ENCODE results near the gene DPM3. TPM values are rescaled to one million over a fixed set of nuclear protein-coding genes. Genes with fewer than 3 reads are reported as not detected.

The DPM3 gene
- total RNA-seq, 3 donors from 2014 or later: 53.7 to 69.4 (median 68.2) TPM

DNA sequence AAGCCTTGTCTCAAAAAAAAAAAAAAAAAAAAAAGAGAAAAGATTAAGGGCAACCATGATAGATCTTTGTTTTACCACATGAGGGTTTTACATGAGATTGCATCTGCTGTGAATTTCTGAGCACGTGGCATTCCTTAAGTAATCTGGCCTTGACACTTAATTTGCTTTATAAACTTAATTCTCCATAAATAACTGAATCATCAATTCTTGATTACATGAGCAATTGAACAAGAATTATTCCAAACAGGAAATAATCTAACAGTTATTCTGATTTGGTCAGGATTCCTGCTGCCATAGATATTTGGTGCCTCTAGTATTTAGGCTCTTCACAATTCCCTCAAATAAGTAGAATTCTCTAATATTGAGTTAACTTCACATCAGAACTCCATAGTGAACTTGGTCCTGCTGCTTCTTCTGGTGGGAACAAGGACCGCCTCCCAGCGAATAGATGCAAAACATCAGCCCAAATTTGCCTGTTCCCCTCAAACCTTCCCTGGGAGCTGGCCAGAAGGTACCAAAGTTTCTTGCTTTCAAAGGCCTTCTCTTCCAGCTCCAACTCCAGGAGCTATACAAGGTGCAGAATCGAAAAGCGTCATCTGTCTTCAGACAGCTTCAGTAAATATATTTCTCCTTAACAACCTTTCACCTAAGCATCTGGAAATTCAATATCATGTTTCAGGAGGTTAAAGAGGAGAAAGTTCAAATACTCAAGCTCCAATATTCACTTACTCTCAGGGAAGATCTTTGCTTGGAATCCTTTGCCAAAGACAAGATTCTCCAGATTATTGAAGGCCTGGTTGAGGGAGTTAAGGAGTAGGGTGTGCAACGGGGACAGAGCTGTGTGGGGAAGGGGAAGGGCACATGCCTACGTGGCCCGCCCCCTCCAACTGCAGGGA is 31.8 kb upstream of the DPM3 start:
- Histone ChIP-seq H3K36me3 (no peaks in the 10 kb centered on the region), H3K9me3 (no peaks in the 10 kb centered on the region), H3K4me3 (peak overlapping the region; percentile 76 to 90 (median 82)), H3K27me3 (no peaks in the 10 kb centered on the region), H3K27ac (peak overlapping the region; percentile 96 to 98), H3K4me1 (peaks cover 3 to 10% of the 10 kb centered on the region in 2 donors)
- intact Hi-C loops (cut with DNase I; ENCODE audit: low total_unique reads): no loop called here
- TF ChIP-seq POLR2A (IDR thresholded peaks at IDR 0.05) (no peak), CTCF (IDR thresholded peaks at IDR 0.05) (no peak), POLR2AphosphoS5 (IDR thresholded peaks at IDR 0.05) (no peak)
- DNase-seq (ENCODE audit: low spot score in 2 of 2): peak in 1 of 2 donors; percentile 15

DNA sequence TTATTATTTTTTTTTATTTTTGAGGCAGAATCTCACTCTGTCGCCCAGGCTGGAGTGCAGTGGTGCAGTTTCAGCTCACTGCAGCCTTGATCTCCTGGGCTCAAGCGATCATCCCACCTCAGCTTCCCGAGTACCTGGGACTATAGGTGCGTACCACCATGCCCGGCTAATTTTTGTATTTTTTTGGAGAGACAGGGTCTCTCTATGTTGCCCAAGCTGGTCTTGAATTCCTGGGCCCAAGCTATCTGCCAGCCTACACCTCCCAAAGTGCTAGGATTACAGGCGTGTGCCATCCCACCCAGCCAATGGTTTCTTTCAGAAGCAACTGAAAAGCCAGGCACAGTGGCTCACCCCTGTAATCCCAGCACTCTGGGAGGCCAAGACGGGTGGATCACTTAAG is 30.5 kb upstream of the DPM3 start:
- no peak overlapping the region for H3K27ac ChIP-seq
- intact Hi-C loops (cut with DNase I; ENCODE audit: low total_unique reads): no loop called here
- no peak for TF ChIP-seq POLR2AphosphoS5 (IDR thresholded peaks at IDR 0.05)
- no peak for TF ChIP-seq CTCF (IDR thresholded peaks at IDR 0.05)
- no peak for TF ChIP-seq POLR2A (IDR thresholded peaks at IDR 0.05)
- no peaks in the 10 kb centered on the region for H3K9me3 ChIP-seq
- H3K4me3 ChIP-seq: no peak overlapping the region
- H3K4me1 ChIP-seq: peaks cover 3% of the 10 kb centered on the region in 2 donors
- H3K27me3 ChIP-seq: no peaks in the 10 kb centered on the region
- H3K36me3 ChIP-seq: no peaks in the 10 kb centered on the region
- DNase-seq (ENCODE audit: low spot score in 2 of 2): no peak

GRCh38 chr1:155170101-155170785 is 29.9 kb upstream of the DPM3 start:
- H3K9me3 ChIP-seq: no peaks in the 10 kb centered on the region
- no peak overlapping the region for H3K4me3 ChIP-seq
- H3K27me3 ChIP-seq: no peaks in the 10 kb centered on the region
- H3K4me1 ChIP-seq: peaks cover 3% of the 10 kb centered on the region in 2 donors
- intact Hi-C loops (cut with DNase I; ENCODE audit: low total_unique reads): no loop called here
- no peak for TF ChIP-seq CTCF (IDR thresholded peaks at IDR 0.05)
- DNase-seq (ENCODE audit: low spot score in 2 of 2): no peak
- H3K36me3 ChIP-seq: no peaks in the 10 kb centered on the region
- no peak overlapping the region for H3K27ac ChIP-seq

GRCh38 chr1:155169541-155169940 is 29.2 kb upstream of the DPM3 start:
- Histone ChIP-seq H3K36me3 (no peaks in the 10 kb centered on the region), H3K4me3 (no peak overlapping the region), H3K4me1 (peaks cover 3% of the 10 kb centered on the region in 2 donors), H3K9me3 (no peaks in the 10 kb centered on the region), H3K27me3 (no peaks in the 10 kb centered on the region), H3K27ac (no peak overlapping the region)
- TF ChIP-seq CTCF (IDR thresholded peaks at IDR 0.05) (no peak), POLR2A (IDR thresholded peaks at IDR 0.05) (no peak), POLR2AphosphoS5 (IDR thresholded peaks at IDR 0.05) (no peak)
- intact Hi-C loops (cut with DNase I; ENCODE audit: low total_unique reads): loop anchor here (5.0 kb wide), 1 partner anchor 77 kb away; no protein-coding TSS in a partner anchor
- no peak for DNase-seq (ENCODE audit: low spot score in 2 of 2)

Data from breast epithelium (tissue), 4 donors.